ENCODE results near the gene CD300LF. TPM values are rescaled to one million over a fixed set of nuclear protein-coding genes. Genes with fewer than 3 reads are reported as not detected.

CD300LF gene
- total and polyA plus RNA-seq, 4 donors = 0.13 to 1.9 (median 1.0) TPM

- Histone ChIP-seq H3K4me1 (ENCODE audit: control insufficient read depth in 4 of 4, insufficient read depth in 4 of 4, low read length in 3 of 4) (peaks cover 22 to 63% (median 40%) of the 10 kb centered on the region in 4 donors), H3K27me3 (ENCODE audit: control insufficient read depth in 4 of 4, insufficient read depth in 4 of 4, low read length in 3 of 4) (no peaks in the 10 kb centered on the region), H3K27ac (ENCODE audit: low read depth in 1 of 2, low read length in 2 of 2) (peak overlapping the region; percentile 83 to 89), H3K4me3 (ENCODE audit: low read depth in 1 of 3, low read length in 3 of 3) (peak overlapping the region; percentile 76 to 96 (median 94)), H3K9ac (ENCODE audit: low read depth in 1 of 2, low read length in 2 of 2) (peak overlapping the region; percentile 77 to 95), H3K9me3 (ENCODE audit: control insufficient read depth in 4 of 4, low read length in 3 of 4) (no peaks in the 10 kb centered on the region), H3K36me3 (ENCODE audit: control insufficient read depth in 4 of 4, insufficient read depth in 3 of 4, low read depth in 1 of 4, low read length in 3 of 4) (no peaks in the 10 kb centered on the region)
- no peak for TF ChIP-seq JUND (IDR thresholded peaks at IDR 0.05)
- 24% methylated on average over 6 of the region's 6 CpGs for WGBS
- no peak for DNase-seq (ENCODE audit: low spot score)
Observed at GRCh38 chr17:74750039-74750326, 37.3 kb upstream of the CD300LF start.

GRCh38 chr17:74749279-74750038 is 36.7 kb upstream of the CD300LF start:
- no peaks in the 10 kb centered on the region for H3K27me3 ChIP-seq (ENCODE audit: control insufficient read depth in 4 of 4, insufficient read depth in 4 of 4, low read length in 3 of 4)
- H3K27ac ChIP-seq (ENCODE audit: low read depth in 1 of 2, low read length in 2 of 2) = peak overlapping the region; percentile 83 to 89
- no peak for DNase-seq (ENCODE audit: low spot score)
- no peaks in the 10 kb centered on the region for H3K9me3 ChIP-seq (ENCODE audit: control insufficient read depth in 4 of 4, low read length in 3 of 4)
- no peak for TF ChIP-seq FOXA1 (IDR thresholded peaks at IDR 0.05)
- TF ChIP-seq JUND (IDR thresholded peaks at IDR 0.05) = no peak
- no peak for TF ChIP-seq RXRA (IDR thresholded peaks at IDR 0.05)
- TF ChIP-seq YY1 (IDR thresholded peaks at IDR 0.05) = no peak
- TF ChIP-seq MAX (IDR thresholded peaks at IDR 0.05) = no peak
- no peak for TF ChIP-seq NR2F2 (IDR thresholded peaks at IDR 0.05)
- TF ChIP-seq FOXA2 (IDR thresholded peaks at IDR 0.05) = no peak
- TF ChIP-seq GABPA (IDR thresholded peaks at IDR 0.05 in 1 of 2, conservative IDR thresholded peaks at IDR 0.05 in 1 of 2) = no peak
- TF ChIP-seq HNF4G (IDR thresholded peaks at IDR 0.05) = no peak
- no peak for TF ChIP-seq CTCF (IDR thresholded peaks at IDR 0.05; ENCODE audit: low read depth, low read length, missing input control)
- no peak for TF ChIP-seq EGR1 (IDR thresholded peaks at IDR 0.05; ENCODE audit: low read depth in 2 of 2)
- no peak for TF ChIP-seq SP1 (IDR thresholded peaks at IDR 0.05)
- TF ChIP-seq, protein P1, sequence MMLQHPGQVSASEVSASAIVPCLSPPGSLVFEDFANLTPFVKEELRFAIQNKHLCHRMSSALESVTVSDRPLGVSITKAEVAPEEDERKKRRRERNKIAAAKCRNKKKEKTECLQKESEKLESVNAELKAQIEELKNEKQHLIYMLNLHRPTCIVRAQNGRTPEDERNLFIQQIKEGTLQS (IDR thresholded peaks at IDR 0.05) = no peak
- WGBS = 2% methylated on average over 46 of the region's 46 CpGs
- peaks cover 23 to 62% (median 41%) of the 10 kb centered on the region in 4 donors for H3K4me1 ChIP-seq (ENCODE audit: control insufficient read depth in 4 of 4, insufficient read depth in 4 of 4, low read length in 3 of 4)
- H3K4me3 ChIP-seq (ENCODE audit: low read depth in 1 of 3, low read length in 3 of 3) = peak overlapping the region; percentile 76 to 96 (median 94)
- no peaks in the 10 kb centered on the region for H3K36me3 ChIP-seq (ENCODE audit: control insufficient read depth in 4 of 4, insufficient read depth in 3 of 4, low read depth in 1 of 4, low read length in 3 of 4)
- peak overlapping the region; percentile 77 to 95 for H3K9ac ChIP-seq (ENCODE audit: low read depth in 1 of 2, low read length in 2 of 2)

- Histone ChIP-seq H3K4me3 (ENCODE audit: low read depth in 1 of 3, low read length in 3 of 3) (peak within 1 kb of the TSS; percentile 76 to 96 (median 94)), H3K9me3 (ENCODE audit: control insufficient read depth in 4 of 4, low read length in 3 of 4) (no peaks in the 10 kb centered on the region), H3K4me1 (ENCODE audit: control insufficient read depth in 4 of 4, insufficient read depth in 4 of 4, low read length in 3 of 4) (peaks cover 21 to 59% (median 41%) of the 10 kb centered on the region in 4 donors), H3K36me3 (ENCODE audit: control insufficient read depth in 4 of 4, insufficient read depth in 3 of 4, low read depth in 1 of 4, low read length in 3 of 4) (no peaks in the 10 kb centered on the region), H3K27me3 (ENCODE audit: control insufficient read depth in 4 of 4, insufficient read depth in 4 of 4, low read length in 3 of 4) (no peaks in the 10 kb centered on the region), H3K27ac (ENCODE audit: low read depth in 1 of 2, low read length in 2 of 2) (peak within 1 kb of the TSS; percentile 83 to 89), H3K9ac (ENCODE audit: low read depth in 1 of 2, low read length in 2 of 2) (peak within 1 kb of the TSS; percentile 77 to 95)
- under 1% methylated on average over 90 of the region's 90 CpGs for WGBS
- peak; percentile 94 for DNase-seq (ENCODE audit: low spot score)
- peak; percentile 34 for TF ChIP-seq SP1 (IDR thresholded peaks at IDR 0.05)
- TF ChIP-seq GABPA (IDR thresholded peaks at IDR 0.05 in 1 of 2, conservative IDR thresholded peaks at IDR 0.05 in 1 of 2) = no peak
- TF ChIP-seq HNF4G (IDR thresholded peaks at IDR 0.05) = no peak
- TF ChIP-seq EGR1 (IDR thresholded peaks at IDR 0.05; ENCODE audit: low read depth in 2 of 2) = no peak
- no peak for TF ChIP-seq HNF4A (conservative IDR thresholded peaks at IDR 0.05)
- TF ChIP-seq RXRA (IDR thresholded peaks at IDR 0.05) = no peak
- no peak for TF ChIP-seq FOXA1 (IDR thresholded peaks at IDR 0.05)
- TF ChIP-seq CTCF (IDR thresholded peaks at IDR 0.05; ENCODE audit: low read depth, low read length, missing input control) = no peak
- TF ChIP-seq MAX (IDR thresholded peaks at IDR 0.05) = no peak
- TF ChIP-seq JUND (IDR thresholded peaks at IDR 0.05) = no peak
- TF ChIP-seq RAD21 (IDR thresholded peaks at IDR 0.05) = peak in 1 of 2 donors; percentile 17
- TF ChIP-seq REST (IDR thresholded peaks at IDR 0.05) = peak; percentile 80
Observed at GRCh38 chr17:74748529-74749278, 36.0 kb upstream of the CD300LF start, which contains the start of gene NHERF1. TSS of gene NHERF1 (plus strand) at chr17:74748628. CDS start at chr17:74748847, 219 bp downstream.

All from liver (tissue), 9 donors.